Calu3 (cell line): ENCODE results near the gene TRIM22. TPM values are rescaled to one million over a fixed set of nuclear protein-coding genes. Genes with fewer than 3 reads are reported as not detected.

Source experiments
- BruUV-seq: library from RNA; stranded (reverse); fragments of 400-500 nt; replicated peaks from 2 replicates; lab custom pipeline; 2021; lab: Mats Ljungman, UMichigan
- CTCF ChIA-PET: fragments of 300-600 bp; sonication (Branson Sonifier 250); formaldehyde crosslinking; loops from one replicate; lab custom pipeline; 2022; ENCODE audit warnings: antibody characterized with exemption; lab: Charles Lee
- DNase-seq: peaks from one replicate; pipeline ENCODE4 v3.0.0; 2022
- H3K27ac Mint-ChIP-seq: one replicate; pipeline ENCODE4 v1.8.0; 2022; ENCODE audit warnings: mixed read lengths; ENCODE audit not compliant: unreplicated experiment
- H3K27me3 Mint-ChIP-seq: one replicate; pipeline ENCODE4 v1.8.0; 2022; ENCODE audit warnings: mixed read lengths; ENCODE audit not compliant: unreplicated experiment
- H3K36me3 Mint-ChIP-seq: one replicate; pipeline ENCODE4 v1.8.0; 2022; ENCODE audit warnings: mild to moderate bottlenecking, moderate library complexity, mixed read lengths; ENCODE audit not compliant: insufficient read depth, unreplicated experiment
- H3K4me1 Mint-ChIP-seq: one replicate; pipeline ENCODE4 v1.8.0; 2022; ENCODE audit warnings: mild to moderate bottlenecking, low read depth, mixed read lengths; ENCODE audit not compliant: unreplicated experiment
- H3K4me3 Mint-ChIP-seq: one replicate; pipeline ENCODE4 v1.8.0; 2022; ENCODE audit warnings: mild to moderate bottlenecking, low read depth, moderate library complexity, mixed read lengths; ENCODE audit not compliant: unreplicated experiment
- H3K9me3 Mint-ChIP-seq: one replicate; pipeline ENCODE4 v1.8.0; 2022; ENCODE audit warnings: low read depth, mixed read lengths; ENCODE audit not compliant: unreplicated experiment
- CTCF ChIP-seq: fragments of 200-600 bp; IDR thresholded peaks from one replicate; pipeline ENCODE4 v1.8.0; 2022; ENCODE audit warnings: antibody characterized with exemption; ENCODE audit not compliant: unreplicated experiment
- intact Hi-C: fragments of 100-400 bp; cut with micrococcal nuclease; formaldehyde crosslinking; loops from one replicate; pipeline ENCODE4 v1.10.0; 2022; ENCODE audit not compliant: unreplicated experiment
- total RNA-seq: library from RNA; stranded (reverse); gene quantifications from 2 replicates; pipeline ENCODE4 v1.2.3, GENCODE V29; 2022

The TRIM22 gene
- total RNA-seq, 1 experiment from 2014 or later, result 11.5 TPM

- CTCF ChIA-PET, result no interaction called here
- Mint-ChIP-seq H3K36me3 (no peaks in the 10 kb centered on the region), H3K27ac (no peak overlapping the region), H3K27me3 (peaks cover 20% of the 10 kb centered on the region), H3K4me1 (peaks cover 9% of the 10 kb centered on the region), H3K4me3 (no peak overlapping the region), H3K9me3 (no peaks in the 10 kb centered on the region)
- intact Hi-C loops, result no loop called here
- no peak for DNase-seq
- no TSS peak for BruUV-seq
- no peak for TF ChIP-seq CTCF
Measured at GRCh38 chr11:5691964-5692361, 2.4 kb downstream of the TRIM22 start.

- Mint-ChIP-seq H3K4me1 (peaks cover 5% of the 10 kb centered on the region), H3K4me3 (no peak overlapping the region), H3K27ac (no peak overlapping the region), H3K9me3 (no peaks in the 10 kb centered on the region), H3K36me3 (no peaks in the 10 kb centered on the region), H3K27me3 (peaks cover 20% of the 10 kb centered on the region)
- DNase-seq, result no peak
- intact Hi-C loops, result no loop called here
- TF ChIP-seq CTCF, result no peak
- CTCF ChIA-PET, result no interaction called here
- no TSS peak for BruUV-seq
Measured at GRCh38 chr11:5694642-5695041, 5.1 kb downstream of the TRIM22 start.

- Mint-ChIP-seq H3K27me3 (peaks cover 20% of the 10 kb centered on the region), H3K4me1 (no peaks in the 10 kb centered on the region), H3K9me3 (no peaks in the 10 kb centered on the region), H3K27ac (no peak overlapping the region), H3K4me3 (no peak overlapping the region), H3K36me3 (no peaks in the 10 kb centered on the region)
- no TSS peak for BruUV-seq
- no peak for TF ChIP-seq CTCF
- CTCF ChIA-PET, result no interaction called here
- intact Hi-C loops, result no loop called here
- DNase-seq, result no peak
Measured at GRCh38 chr11:5695580-5695979, 6.0 kb downstream of the TRIM22 start.

- H3K27me3 Mint-ChIP-seq, result peaks cover 20% of the 10 kb centered on the region
- H3K36me3 Mint-ChIP-seq, result no peaks in the 10 kb centered on the region
- TF ChIP-seq CTCF, result no peak
- no TSS peak for BruUV-seq
- no peak overlapping the region for H3K27ac Mint-ChIP-seq
- DNase-seq, result no peak
- no peaks in the 10 kb centered on the region for H3K4me1 Mint-ChIP-seq
- H3K9me3 Mint-ChIP-seq, result no peaks in the 10 kb centered on the region
- intact Hi-C loops, result no loop called here
- CTCF ChIA-PET, result no interaction called here
- H3K4me3 Mint-ChIP-seq, result no peak overlapping the region
Measured at GRCh38 chr11:5696210-5696609, 6.6 kb downstream of the TRIM22 start.

GRCh38 chr11:5698281-5698680 lies 8.7 kb downstream of the TRIM22 start:
- Mint-ChIP-seq H3K27ac (no peak overlapping the region), H3K27me3 (peaks cover 20% of the 10 kb centered on the region), H3K36me3 (no peaks in the 10 kb centered on the region), H3K4me3 (no peak overlapping the region), H3K9me3 (no peaks in the 10 kb centered on the region), H3K4me1 (no peaks in the 10 kb centered on the region)
- intact Hi-C loops, result no loop called here
- no peak for DNase-seq
- CTCF ChIA-PET, result no interaction called here
- no TSS peak for BruUV-seq
- no peak for TF ChIP-seq CTCF
